ENCODE data around the gene RIN1.
A peak's percentile ranks its signal among the peaks of the same experiment; 100 is the strongest.

The RIN1 gene

DNA sequence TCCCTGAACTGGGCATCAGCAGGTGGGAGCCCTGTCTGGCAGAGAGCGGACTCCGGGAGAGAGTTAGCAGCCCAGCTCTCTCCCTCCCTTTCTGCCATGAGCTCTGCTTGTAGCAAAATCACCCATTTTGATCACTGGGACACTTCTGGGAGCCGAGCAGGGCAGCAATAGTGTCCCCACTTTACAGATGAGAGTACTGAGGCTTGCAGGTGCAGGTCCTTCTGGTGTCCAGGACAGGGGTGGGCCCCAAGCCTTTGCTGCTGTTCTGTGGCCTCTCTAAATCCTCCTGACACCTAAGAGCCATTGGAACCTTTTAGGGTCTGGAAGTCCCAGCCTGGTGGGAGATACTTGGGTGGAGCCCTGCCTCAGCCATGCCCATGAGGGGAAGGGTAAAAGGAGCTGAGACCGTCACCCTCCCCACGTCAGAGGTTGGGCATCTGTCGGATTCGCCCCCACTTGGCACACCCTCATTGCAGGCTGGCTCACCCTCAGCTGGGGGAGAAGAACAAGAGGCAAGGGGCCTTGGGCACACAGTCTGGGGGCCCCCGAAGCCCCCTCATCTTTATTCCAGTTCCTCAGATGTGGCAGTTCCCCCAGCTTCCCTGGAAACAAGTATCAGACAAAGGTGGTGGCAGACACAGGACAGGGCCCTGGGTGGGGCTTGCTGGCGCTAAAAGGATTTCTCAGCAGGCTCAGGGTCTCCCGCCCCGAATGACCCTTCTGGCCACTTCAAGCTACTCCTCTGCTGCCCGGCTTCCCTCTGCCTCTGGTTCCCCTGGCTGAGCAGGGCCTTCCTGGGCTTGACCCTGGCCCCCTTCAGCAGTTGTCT, 4.5 kb downstream of the RIN1 start:
- DNase-seq (ENCODE audit: low read depth): no peak
- TF ChIP-seq, protein P1, sequence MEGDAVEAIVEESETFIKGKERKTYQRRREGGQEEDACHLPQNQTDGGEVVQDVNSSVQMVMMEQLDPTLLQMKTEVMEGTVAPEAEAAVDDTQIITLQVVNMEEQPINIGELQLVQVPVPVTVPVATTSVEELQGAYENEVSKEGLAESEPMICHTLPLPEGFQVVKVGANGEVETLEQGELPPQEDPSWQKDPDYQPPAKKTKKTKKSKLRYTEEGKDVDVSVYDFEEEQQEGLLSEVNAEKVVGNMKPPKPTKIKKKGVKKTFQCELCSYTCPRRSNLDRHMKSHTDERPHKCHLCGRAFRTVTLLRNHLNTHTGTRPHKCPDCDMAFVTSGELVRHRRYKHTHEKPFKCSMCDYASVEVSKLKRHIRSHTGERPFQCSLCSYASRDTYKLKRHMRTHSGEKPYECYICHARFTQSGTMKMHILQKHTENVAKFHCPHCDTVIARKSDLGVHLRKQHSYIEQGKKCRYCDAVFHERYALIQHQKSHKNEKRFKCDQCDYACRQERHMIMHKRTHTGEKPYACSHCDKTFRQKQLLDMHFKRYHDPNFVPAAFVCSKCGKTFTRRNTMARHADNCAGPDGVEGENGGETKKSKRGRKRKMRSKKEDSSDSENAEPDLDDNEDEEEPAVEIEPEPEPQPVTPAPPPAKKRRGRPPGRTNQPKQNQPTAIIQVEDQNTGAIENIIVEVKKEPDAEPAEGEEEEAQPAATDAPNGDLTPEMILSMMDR (conservative IDR thresholded peaks at IDR 0.05; ENCODE audit: low read depth, low read length): no peak
- H3K4me3 ChIP-seq (ENCODE audit: low read depth, low read length): no peak overlapping the region

DNA sequence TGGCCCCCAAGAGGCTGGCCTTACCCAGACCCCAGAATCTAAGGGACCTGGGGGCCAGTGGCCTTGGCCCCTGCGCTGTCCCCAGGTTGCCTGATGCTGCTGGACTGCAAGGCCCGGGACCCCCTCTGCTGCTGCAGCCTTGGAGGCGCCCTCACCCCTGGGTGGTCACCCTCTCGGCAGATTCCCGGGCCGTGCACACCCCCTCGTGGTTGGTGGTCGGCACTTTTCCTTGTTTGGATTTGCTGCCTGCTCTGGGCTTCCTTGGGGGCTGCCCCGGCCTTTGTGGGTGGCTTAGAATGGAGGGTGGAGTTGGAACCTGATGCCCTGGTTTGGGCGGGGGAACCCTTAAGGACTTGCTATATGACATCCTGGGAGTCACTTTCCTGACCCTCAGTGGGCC, 5.3 kb downstream of the RIN1 start:
- H3K4me3 ChIP-seq (ENCODE audit: low read depth, low read length): no peak overlapping the region
- DNase-seq (ENCODE audit: low read depth): no peak
- TF ChIP-seq, protein P1 (conservative IDR thresholded peaks at IDR 0.05; ENCODE audit: low read depth, low read length): no peak

DNA sequence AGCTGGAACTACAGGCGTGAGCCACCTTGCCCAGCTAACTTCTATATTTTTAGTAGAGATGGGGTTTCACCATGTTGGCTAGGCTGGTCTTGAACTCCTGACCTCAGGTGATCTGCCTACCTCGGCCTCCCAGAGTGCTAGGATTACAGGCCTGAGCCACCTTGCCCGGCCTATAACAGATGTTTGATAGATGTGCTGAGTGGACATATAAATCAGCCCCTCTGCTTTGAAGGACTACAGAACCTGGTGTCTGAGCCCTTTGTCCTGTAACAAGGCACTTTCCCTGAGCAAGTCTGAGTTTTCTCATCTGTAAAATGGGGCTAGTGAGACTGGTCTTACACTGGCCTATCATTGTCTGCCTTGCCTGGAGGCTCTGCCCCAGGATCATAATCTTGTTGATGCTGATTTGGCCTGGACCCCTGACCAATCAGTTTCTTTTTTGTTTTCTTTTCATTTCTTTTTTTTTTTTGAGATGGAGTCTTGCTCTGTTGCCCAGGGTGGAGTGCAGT, 7.0 kb downstream of the RIN1 start:
- H3K4me3 ChIP-seq (ENCODE audit: low read depth, low read length): no peak overlapping the region
- DNase-seq (ENCODE audit: low read depth): no peak
- TF ChIP-seq, protein P1 (conservative IDR thresholded peaks at IDR 0.05; ENCODE audit: low read depth, low read length): no peak

DNA sequence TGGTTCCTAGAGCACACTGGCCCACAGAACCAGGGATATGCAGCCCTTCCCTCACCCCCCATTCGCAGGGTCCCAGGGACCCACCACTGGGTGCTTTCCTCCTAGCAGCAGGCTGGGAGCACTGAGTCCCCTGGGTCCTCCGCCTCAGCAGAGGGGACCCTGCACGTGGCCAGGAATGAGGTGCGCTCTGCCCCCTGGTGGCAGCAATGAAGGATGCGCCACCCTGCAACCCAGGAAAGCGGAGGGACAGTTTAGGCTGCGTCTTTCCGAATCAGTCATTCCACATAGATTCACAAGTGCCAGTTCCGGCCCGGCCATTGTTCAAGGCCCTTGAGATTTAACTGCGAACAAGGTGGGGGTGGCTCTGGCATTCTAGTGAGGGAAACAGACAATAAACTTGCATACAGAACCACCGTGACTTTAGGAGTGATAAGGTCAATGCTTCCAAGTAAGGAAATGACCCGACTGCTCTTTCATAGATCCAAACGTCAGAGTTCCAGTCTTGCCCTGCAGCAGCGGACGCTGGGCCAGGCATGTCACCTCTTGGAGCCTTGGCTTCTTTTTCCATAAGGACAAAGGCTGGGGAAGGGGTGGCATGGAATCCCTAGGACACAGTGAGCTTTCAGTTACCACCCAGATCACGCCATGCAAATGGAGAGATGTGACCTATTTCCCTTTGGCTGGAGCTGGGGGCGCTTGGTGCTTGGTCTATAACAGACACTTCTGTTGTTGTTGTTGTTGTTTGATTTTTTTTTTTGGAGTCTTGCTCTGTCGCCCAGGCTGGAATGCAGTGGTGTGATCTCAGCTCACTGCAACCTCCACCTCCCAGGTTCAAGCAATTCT, 7.7 kb downstream of the RIN1 start:
- peak; percentile 73 for DNase-seq (ENCODE audit: low read depth)
- TF ChIP-seq, protein P1 (conservative IDR thresholded peaks at IDR 0.05; ENCODE audit: low read depth, low read length): peak; percentile 93
- no peak overlapping the region for H3K4me3 ChIP-seq (ENCODE audit: low read depth, low read length)

DNA sequence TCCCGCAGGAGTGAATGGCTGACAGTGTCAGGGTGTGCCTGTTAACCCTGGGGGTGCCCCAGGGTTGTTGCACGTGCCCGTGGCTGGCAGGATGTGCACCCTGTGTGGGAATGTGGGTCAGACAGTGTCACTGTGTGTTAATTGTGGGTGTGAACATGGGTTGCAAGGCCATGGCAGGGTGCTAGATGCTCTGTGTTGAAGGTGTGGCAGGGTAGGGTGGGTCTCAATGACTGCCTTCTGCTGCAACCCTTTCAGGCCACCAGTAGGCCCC, 8.3 kb downstream of the RIN1 start:
- no peak overlapping the region for H3K4me3 ChIP-seq (ENCODE audit: low read depth, low read length)
- TF ChIP-seq, protein P1 (conservative IDR thresholded peaks at IDR 0.05; ENCODE audit: low read depth, low read length): no peak
- no peak for DNase-seq (ENCODE audit: low read depth)

DNA sequence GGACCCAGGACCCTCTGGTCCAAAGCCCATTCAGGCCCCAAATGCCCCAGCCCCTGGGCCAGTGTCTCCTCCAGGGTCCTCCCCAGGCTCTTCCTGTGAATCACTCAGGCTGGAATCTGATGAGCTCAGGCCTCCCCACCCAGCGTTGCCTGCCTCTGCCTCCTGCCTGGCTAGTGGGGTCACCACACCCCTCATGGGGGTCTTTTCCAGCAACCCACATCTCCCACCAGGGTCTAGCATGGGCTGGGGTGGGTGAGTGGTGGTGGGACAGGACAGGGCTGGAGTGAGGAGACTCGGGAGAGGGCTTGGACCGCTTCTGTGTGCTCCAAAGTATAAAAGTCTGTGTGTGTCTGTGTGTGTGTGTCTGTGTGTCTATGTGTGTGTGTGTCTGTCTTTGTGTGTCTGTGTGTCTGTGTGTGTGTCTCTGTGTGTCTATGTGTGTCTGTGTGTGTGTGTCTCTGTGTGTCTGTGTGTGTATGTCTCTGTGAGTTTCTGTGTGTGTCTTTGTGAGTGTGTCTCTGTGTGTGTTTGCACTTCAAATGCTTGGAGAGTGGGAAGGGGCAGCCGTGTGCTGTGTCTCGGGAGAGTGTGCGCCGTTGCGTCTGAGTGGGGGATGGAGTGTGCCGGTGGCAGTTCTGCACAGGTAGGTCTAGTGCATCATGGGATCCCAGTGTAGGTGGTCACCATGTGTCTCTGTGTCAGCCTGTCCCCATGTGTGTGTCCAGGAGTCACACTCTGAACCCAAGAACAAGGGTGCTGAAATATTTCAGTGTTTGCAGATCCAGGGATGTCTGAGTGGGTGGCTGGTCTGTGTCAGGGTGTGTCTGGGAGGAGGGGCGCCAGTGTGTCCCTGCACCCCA, 8.8 kb downstream of the RIN1 start:
- no peak overlapping the region for H3K4me3 ChIP-seq (ENCODE audit: low read depth, low read length)
- TF ChIP-seq, protein P1 (conservative IDR thresholded peaks at IDR 0.05; ENCODE audit: low read depth, low read length): peak; percentile 23
- peak; percentile 71 for DNase-seq (ENCODE audit: low read depth)

Data from choroid plexus epithelial cell (primary cell).